Chondrocyte (in vitro differentiated cells): Measurements from ENCODE around the gene TNF. TPM values are rescaled to one million over a fixed set of nuclear protein-coding genes. Genes with fewer than 3 reads are reported as not detected.
A peak's percentile ranks its signal among the peaks of the same experiment; 100 is the strongest.

Experiments used
- DNase-seq: peaks from one replicate; pipeline ENCODE4 v3.0.0; 2021; ENCODE audit warnings: mixed read lengths, low spot score
- H3K27ac Mint-ChIP-seq: one replicate; pipeline ENCODE4 v1.8.0; 2021; ENCODE audit warnings: mild to moderate bottlenecking, moderate library complexity, mixed read lengths; ENCODE audit not compliant: unreplicated experiment
- H3K27me3 Mint-ChIP-seq: 2 replicates; pipeline ENCODE4 v1.8.0; 2021; ENCODE audit warnings: low read depth, mixed read lengths
- H3K36me3 Mint-ChIP-seq: 2 replicates; pipeline ENCODE4 v1.8.0; 2021; ENCODE audit warnings: low read depth, mixed read lengths
- H3K4me1 Mint-ChIP-seq: 2 replicates; pipeline ENCODE4 v1.8.0; 2021; ENCODE audit warnings: low read depth, mild to moderate bottlenecking, mixed read lengths
- H3K4me3 Mint-ChIP-seq: one replicate; pipeline ENCODE4 v1.8.0; 2021; ENCODE audit warnings: mild to moderate bottlenecking, moderate library complexity, mixed read lengths; ENCODE audit not compliant: unreplicated experiment
- H3K9me3 Mint-ChIP-seq: 2 replicates; pipeline ENCODE4 v1.8.0; 2021; ENCODE audit warnings: low read depth, mixed read lengths
- CTCF ChIP-seq: fragments of 200-600 bp; sonication (generic); IDR thresholded peaks from 2 replicates; pipeline ENCODE4 v1.5.0; 2021; ENCODE audit warnings: antibody characterized with exemption, mild to moderate bottlenecking, moderate library complexity
- total RNA-seq: library from RNA; stranded (reverse); gene quantifications from 3 replicates; pipeline ENCODE4 v1.2.1, GENCODE V29; 2021

TNF gene
- total RNA-seq, 1 donor from 2014 or later: not detected

- no peaks in the 10 kb centered on the region for H3K9me3 Mint-ChIP-seq
- peak within 1 kb of the TSS; percentile 98 for H3K4me3 Mint-ChIP-seq
- peak within 1 kb of the TSS; percentile 100 for H3K27ac Mint-ChIP-seq
- peaks cover 15% of the 10 kb centered on the region for H3K36me3 Mint-ChIP-seq
- H3K4me1 Mint-ChIP-seq: peaks cover 26% of the 10 kb centered on the region
- TF ChIP-seq CTCF: peak; percentile 8
- DNase-seq: peak; percentile 95
- H3K27me3 Mint-ChIP-seq: no peaks in the 10 kb centered on the region
These were observed 45.4 kb downstream of the TNF start, which contains the start of gene PRRC2A for GRCh38 chr6:31620586-31621319. PRRC2A (plus strand) TSS chr6:31620715; CDS start chr6:31622790, 2,075 bp downstream.

GRCh38 chr6:31621320-31621939 lies 46.1 kb downstream of the TNF start:
- peak overlapping the region; percentile 98 for H3K4me3 Mint-ChIP-seq
- no peak for TF ChIP-seq CTCF
- H3K27me3 Mint-ChIP-seq: no peaks in the 10 kb centered on the region
- DNase-seq: no peak
- H3K27ac Mint-ChIP-seq: peak overlapping the region; percentile 91
- H3K9me3 Mint-ChIP-seq: no peaks in the 10 kb centered on the region
- H3K4me1 Mint-ChIP-seq: peaks cover 26% of the 10 kb centered on the region
- peaks cover 21% of the 10 kb centered on the region for H3K36me3 Mint-ChIP-seq

- Mint-ChIP-seq H3K36me3 (peaks cover 24% of the 10 kb centered on the region), H3K27me3 (no peaks in the 10 kb centered on the region), H3K4me1 (peaks cover 26% of the 10 kb centered on the region), H3K27ac (peak overlapping the region; percentile 91), H3K9me3 (no peaks in the 10 kb centered on the region), H3K4me3 (peak overlapping the region; percentile 98)
- DNase-seq: no peak
- no peak for TF ChIP-seq CTCF
These were observed 46.6 kb downstream of the TNF start for GRCh38 chr6:31621991-31622390.

GRCh38 chr6:31622684-31623091 lies 47.3 kb downstream of the TNF start:
- no peaks in the 10 kb centered on the region for H3K27me3 Mint-ChIP-seq
- peaks cover 30% of the 10 kb centered on the region for H3K36me3 Mint-ChIP-seq
- TF ChIP-seq CTCF: no peak
- H3K4me3 Mint-ChIP-seq: peak overlapping the region; percentile 98
- peaks cover 26% of the 10 kb centered on the region for H3K4me1 Mint-ChIP-seq
- no peak for DNase-seq
- H3K9me3 Mint-ChIP-seq: no peaks in the 10 kb centered on the region
- peak overlapping the region; percentile 91 for H3K27ac Mint-ChIP-seq

- Mint-ChIP-seq H3K4me3 (no peak overlapping the region), H3K27ac (no peak overlapping the region)
These were observed 48.7 kb downstream of the TNF start for GRCh38 chr6:31624070-31624469.

More at GRCh38 chr6:31624070-31624469, 48.7 kb downstream of the TNF start:
- no peak for TF ChIP-seq CTCF
- H3K9me3 Mint-ChIP-seq: no peaks in the 10 kb centered on the region
- DNase-seq: no peak
- peaks cover 39% of the 10 kb centered on the region for H3K36me3 Mint-ChIP-seq
- H3K27me3 Mint-ChIP-seq: no peaks in the 10 kb centered on the region
- peaks cover 26% of the 10 kb centered on the region for H3K4me1 Mint-ChIP-seq
